HCEC 1CT (cell line): ENCODE data around the gene SLCO1B3.
"Not testable (repeated sequence)": the region's sequence is repeated elsewhere in the genome, so short reads cannot be mapped to it uniquely, and the experiment has no call there.

ENCODE experiments used
- DNase-seq: peaks from one replicate; pipeline ENCODE4 v3.0.0-alpha.2; 2017

SLCO1B3 gene, protein sequence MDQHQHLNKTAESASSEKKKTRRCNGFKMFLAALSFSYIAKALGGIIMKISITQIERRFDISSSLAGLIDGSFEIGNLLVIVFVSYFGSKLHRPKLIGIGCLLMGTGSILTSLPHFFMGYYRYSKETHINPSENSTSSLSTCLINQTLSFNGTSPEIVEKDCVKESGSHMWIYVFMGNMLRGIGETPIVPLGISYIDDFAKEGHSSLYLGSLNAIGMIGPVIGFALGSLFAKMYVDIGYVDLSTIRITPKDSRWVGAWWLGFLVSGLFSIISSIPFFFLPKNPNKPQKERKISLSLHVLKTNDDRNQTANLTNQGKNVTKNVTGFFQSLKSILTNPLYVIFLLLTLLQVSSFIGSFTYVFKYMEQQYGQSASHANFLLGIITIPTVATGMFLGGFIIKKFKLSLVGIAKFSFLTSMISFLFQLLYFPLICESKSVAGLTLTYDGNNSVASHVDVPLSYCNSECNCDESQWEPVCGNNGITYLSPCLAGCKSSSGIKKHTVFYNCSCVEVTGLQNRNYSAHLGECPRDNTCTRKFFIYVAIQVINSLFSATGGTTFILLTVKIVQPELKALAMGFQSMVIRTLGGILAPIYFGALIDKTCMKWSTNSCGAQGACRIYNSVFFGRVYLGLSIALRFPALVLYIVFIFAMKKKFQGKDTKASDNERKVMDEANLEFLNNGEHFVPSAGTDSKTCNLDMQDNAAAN

GRCh38 chr12:20810487-20810886 is at the start of gene SLCO1B3:
SLCO1B3 (plus strand) TSS chr12:20810705; CDS start chr12:20815739, 5,034 bp downstream.
- DNase-seq, result no peak

GRCh38 chr12:20777420-20777819 is 33.1 kb upstream of the SLCO1B3 start:
- no peak for DNase-seq

GRCh38 chr12:20778969-20779368 is 31.5 kb upstream of the SLCO1B3 start:
- no peak for DNase-seq

- DNase-seq, result not testable (repeated sequence)
These were observed 30.5 kb upstream of the SLCO1B3 start for GRCh38 chr12:20779971-20780370.

DNA sequence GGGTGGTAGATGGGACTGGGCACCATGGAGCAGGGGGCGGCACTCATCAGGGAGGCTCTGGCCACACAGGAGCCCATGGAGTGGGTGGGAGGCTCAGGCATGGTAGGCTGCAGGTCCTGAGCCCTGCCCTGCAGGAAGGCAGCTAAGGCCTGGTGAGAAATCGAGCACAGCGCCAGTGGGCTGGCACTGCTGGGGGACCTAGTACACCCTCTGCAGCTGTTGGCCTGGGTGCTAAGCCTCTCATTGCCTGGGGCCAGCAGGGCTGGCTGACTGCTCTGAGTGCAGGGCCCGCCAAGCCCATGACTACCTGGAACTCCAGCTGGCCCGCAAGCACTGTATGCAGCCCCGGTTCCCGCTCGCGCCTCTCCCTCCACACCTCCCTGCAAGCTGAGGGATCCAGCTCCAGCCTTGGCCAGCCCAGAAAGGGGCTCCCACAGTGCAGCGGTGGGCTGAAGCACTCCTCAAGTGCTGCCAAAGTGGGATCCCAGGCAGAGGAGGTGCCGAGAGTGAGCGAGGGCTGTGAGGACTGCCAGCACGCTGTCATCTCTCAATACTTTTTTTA is 26.6 kb upstream of the SLCO1B3 start:
- not testable (repeated sequence) for DNase-seq

GRCh38 chr12:20792971-20793370 is 17.5 kb upstream of the SLCO1B3 start:
- no peak for DNase-seq

DNA sequence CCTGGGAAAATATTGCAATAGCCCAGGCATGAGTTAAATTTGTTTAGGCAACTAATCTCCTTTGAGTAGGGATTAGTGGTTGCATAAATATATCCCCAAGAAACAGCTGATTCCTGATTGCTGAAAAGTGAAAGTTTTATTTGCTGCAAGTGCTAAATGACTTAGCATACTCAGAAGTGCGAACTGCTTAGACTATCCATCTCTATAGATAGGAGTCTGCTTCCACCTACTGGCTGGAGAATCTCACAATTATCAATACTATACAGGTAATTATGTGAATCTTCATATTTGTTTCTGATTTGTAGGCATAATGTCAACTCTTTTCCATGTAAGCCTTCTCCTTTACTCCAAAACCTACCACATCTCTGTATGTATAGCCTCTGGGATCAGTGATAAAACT is 12.0 kb upstream of the SLCO1B3 start:
- peak; percentile 1 for DNase-seq

GRCh38 chr12:20800160-20800559 is 10.3 kb upstream of the SLCO1B3 start:
- DNase-seq, result no peak

GRCh38 chr12:20801035-20801434 is 9.5 kb upstream of the SLCO1B3 start:
- no peak for DNase-seq

DNA sequence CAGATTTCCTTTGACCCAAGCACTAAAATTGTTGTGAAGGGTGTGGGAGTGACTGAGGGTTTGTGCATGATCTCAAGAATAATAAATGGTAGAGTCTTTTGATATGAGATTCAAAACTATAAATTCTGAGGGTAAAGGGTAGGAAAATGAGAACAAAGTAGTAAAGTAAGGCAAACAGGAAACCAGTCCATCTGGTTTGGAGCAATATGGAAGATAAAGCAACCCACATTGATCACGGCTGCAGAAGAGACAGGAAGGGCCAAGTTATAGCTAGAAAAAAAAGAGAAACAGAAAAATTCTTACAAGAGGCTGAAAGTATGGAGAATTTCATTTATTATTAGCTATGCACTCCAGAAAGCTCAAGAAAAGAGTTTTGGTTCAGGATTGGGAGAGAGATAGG is 4.6 kb upstream of the SLCO1B3 start:
- DNase-seq, result no peak

- DNase-seq, result no peak
These were observed 3.1 kb upstream of the SLCO1B3 start for GRCh38 chr12:20807192-20808080.

DNA sequence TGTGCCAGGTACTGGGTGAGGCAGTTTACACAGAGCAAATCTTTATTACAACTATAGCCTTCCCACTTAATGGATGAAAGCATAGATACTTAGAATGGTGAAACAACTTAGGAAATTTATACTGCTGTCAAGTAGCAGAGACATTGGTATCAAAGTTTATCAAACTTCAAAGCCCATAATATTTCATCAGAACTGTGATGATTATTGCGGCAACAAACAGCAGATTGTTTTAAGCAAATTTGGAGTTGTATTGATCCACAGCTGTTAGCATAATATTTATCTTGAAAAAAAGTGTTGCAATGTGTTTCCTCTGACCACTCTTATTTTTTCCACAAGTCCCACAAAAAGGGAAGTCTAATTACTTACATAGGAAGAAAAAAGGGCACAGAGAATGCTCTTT is 2.0 kb upstream of the SLCO1B3 start:
- DNase-seq, result no peak

DNA sequence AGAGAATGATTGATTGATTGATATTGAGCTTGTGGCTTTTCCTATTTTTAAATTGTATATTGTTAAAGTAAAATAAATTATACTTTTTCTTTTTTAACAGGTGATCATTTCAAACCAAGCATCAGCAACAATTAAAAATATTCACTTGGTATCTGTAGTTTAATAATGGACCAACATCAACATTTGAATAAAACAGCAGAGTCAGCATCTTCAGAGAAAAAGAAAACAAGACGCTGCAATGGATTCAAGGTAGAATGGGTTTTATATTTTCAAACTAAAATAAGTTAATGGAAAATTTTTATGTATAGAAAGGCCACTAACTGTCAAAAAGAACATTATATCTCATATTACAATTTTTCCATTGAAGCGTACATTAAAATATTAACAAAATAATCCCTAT is 5.1 kb downstream of the SLCO1B3 start:
- no peak for DNase-seq

- DNase-seq, result no peak
These were observed 11.9 kb downstream of the SLCO1B3 start for GRCh38 chr12:20822415-20822814.

DNA sequence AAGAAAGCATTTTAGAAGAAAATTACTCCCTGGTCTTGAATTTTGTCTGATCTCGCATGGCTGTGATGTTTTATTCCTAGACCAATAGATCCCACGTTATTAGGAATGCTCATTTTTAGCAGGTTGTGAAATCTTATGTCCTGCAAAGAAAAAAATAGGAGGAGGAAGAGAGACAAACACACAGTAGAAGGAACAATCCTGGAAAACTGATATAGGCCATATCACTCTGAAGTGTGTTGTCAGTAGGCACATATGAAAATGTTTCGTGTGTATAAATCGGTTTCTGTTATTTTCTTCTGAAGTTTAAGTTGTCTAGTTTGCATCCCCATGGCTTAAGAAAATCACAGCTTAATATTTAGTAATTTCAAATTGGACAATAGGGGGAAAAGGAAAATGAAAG is 12.4 kb downstream of the SLCO1B3 start:
- no peak for DNase-seq

GRCh38 chr12:20829919-20830318 is 19.4 kb downstream of the SLCO1B3 start:
- no peak for DNase-seq

- DNase-seq, result no peak
These were observed 20.0 kb downstream of the SLCO1B3 start for GRCh38 chr12:20830456-20830855.

GRCh38 chr12:20832911-20833310 is 22.4 kb downstream of the SLCO1B3 start:
- DNase-seq, result no peak

GRCh38 chr12:20852649-20853048 is 42.1 kb downstream of the SLCO1B3 start:
- no peak for DNase-seq

GRCh38 chr12:20863056-20863455 is 52.6 kb downstream of the SLCO1B3 start:
- no peak for DNase-seq

DNA sequence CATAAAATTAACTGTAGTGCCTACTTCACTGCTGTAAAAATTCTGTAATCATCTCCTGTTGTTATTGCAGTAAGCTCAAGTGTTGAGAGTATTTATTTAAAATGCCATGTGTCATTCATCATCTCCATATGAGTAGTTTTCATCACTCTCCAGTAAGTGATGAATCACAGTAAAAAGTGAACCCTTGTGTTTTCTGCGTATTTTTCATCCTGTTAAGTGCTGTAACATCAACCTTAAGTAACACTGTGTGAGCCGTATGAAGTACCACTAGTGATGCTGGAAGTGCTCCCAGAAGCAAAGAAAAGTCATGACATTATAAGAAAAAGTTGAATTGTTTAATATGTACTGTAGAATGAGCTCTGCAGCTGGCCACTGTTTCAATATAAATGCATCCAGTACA is 55.4 kb downstream of the SLCO1B3 start:
- DNase-seq, result no peak

DNA sequence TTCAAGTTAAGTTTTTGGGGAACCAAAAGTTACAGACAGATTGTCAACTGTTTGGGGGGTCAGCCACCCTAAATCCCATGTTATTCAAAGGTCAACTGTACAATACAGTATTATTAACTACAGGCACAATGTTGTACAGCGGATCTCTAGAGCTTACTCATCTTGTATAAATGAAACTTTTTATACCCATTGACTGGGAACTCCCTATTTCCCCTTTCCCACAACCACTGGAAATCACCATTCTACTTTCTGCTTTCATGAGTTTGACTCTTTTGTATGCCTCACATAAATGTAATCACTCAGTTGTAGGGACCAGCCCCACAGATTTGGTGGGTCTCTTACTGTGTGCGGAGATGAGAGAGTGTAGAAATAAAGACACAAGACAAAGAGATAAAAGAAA is 57.8 kb downstream of the SLCO1B3 start:
- DNase-seq, result no peak

DNA sequence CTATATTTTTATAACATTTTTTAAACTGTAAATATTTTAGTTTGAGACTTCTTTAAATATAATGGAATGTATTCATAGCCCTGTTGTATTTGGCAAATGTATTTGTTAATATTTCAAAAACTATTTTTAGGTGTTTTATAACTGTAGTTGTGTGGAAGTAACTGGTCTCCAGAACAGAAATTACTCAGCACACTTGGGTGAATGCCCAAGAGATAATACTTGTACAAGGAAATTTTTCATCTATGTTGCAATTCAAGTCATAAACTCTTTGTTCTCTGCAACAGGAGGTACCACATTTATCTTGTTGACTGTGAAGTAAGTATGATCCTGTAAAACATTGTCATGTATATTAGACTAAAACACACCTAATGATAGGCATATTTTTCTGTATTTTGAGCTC is 72.8 kb downstream of the SLCO1B3 start:
- no peak for DNase-seq
